ENCODE data around the gene PLD1.

- TF ChIP-seq, protein P1, sequence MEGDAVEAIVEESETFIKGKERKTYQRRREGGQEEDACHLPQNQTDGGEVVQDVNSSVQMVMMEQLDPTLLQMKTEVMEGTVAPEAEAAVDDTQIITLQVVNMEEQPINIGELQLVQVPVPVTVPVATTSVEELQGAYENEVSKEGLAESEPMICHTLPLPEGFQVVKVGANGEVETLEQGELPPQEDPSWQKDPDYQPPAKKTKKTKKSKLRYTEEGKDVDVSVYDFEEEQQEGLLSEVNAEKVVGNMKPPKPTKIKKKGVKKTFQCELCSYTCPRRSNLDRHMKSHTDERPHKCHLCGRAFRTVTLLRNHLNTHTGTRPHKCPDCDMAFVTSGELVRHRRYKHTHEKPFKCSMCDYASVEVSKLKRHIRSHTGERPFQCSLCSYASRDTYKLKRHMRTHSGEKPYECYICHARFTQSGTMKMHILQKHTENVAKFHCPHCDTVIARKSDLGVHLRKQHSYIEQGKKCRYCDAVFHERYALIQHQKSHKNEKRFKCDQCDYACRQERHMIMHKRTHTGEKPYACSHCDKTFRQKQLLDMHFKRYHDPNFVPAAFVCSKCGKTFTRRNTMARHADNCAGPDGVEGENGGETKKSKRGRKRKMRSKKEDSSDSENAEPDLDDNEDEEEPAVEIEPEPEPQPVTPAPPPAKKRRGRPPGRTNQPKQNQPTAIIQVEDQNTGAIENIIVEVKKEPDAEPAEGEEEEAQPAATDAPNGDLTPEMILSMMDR (IDR thresholded peaks at IDR 0.05; ENCODE audit: insufficient read depth, low read length): no peak
- TF ChIP-seq, protein P2, sequence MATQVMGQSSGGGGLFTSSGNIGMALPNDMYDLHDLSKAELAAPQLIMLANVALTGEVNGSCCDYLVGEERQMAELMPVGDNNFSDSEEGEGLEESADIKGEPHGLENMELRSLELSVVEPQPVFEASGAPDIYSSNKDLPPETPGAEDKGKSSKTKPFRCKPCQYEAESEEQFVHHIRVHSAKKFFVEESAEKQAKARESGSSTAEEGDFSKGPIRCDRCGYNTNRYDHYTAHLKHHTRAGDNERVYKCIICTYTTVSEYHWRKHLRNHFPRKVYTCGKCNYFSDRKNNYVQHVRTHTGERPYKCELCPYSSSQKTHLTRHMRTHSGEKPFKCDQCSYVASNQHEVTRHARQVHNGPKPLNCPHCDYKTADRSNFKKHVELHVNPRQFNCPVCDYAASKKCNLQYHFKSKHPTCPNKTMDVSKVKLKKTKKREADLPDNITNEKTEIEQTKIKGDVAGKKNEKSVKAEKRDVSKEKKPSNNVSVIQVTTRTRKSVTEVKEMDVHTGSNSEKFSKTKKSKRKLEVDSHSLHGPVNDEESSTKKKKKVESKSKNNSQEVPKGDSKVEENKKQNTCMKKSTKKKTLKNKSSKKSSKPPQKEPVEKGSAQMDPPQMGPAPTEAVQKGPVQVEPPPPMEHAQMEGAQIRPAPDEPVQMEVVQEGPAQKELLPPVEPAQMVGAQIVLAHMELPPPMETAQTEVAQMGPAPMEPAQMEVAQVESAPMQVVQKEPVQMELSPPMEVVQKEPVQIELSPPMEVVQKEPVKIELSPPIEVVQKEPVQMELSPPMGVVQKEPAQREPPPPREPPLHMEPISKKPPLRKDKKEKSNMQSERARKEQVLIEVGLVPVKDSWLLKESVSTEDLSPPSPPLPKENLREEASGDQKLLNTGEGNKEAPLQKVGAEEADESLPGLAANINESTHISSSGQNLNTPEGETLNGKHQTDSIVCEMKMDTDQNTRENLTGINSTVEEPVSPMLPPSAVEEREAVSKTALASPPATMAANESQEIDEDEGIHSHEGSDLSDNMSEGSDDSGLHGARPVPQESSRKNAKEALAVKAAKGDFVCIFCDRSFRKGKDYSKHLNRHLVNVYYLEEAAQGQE (IDR thresholded peaks at IDR 0.05; ENCODE audit: insufficient replicate concordance, low read depth): no peak
Observed at GRCh38 chr3:171790574-171790897, 19.7 kb downstream of the PLD1 start.

Measured in HL-60 (cell line).